ENCODE measurements around the gene HINT3. TPM values are rescaled to one million over a fixed set of nuclear protein-coding genes. Genes with fewer than 3 reads are reported as not detected.
"Not testable (repeated sequence)": the region's sequence is repeated elsewhere in the genome, so short reads cannot be mapped to it uniquely, and the experiment has no call there.

Gene HINT3
- total RNA-seq, 1 experiment from 2014 or later = 11.7 TPM

DNA sequence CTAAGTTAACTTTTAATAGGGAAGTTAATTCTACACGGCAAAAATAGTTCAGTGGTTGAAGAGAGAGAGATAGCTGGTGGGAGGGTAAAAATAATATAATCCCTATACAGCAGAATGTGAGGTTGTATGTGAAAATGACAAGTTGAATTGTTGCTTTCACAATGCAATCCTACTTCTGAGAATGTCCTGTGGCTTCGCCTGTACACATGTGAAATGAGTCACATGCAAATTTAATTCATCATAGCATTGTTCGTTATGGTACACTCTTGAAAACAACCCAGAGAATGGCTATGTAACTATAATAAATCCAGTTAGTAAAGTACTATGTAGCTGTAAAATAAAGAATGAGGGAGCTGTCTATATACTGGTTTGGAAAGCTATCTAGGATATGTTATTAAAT is 46.0 kb upstream of the HINT3 start:
- DNase-seq = no peak
- no peaks in the 10 kb centered on the region for H3K27me3 ChIP-seq (ENCODE audit: insufficient read depth, low read length)
- no peaks in the 10 kb centered on the region for H3K23me2 ChIP-seq (ENCODE audit: insufficient read length, low read depth, low read length, poor library complexity, severe bottlenecking)
- no peak overlapping the region for H3K9ac ChIP-seq (ENCODE audit: extremely low read depth, insufficient read length, low read length)
- no peak overlapping the region for H4K8ac ChIP-seq (replicated peaks; ENCODE audit: insufficient read length, low read depth, low read length)
- H2BK5ac ChIP-seq (ENCODE audit: insufficient read length, low read length) = no peak overlapping the region
- no peak overlapping the region for H2BK20ac ChIP-seq (ENCODE audit: low read depth, low read length, poor library complexity, severe bottlenecking)
- no peak overlapping the region for H2BK15ac ChIP-seq (ENCODE audit: low read depth, low read length)
- H3K23ac ChIP-seq (ENCODE audit: insufficient read length, low read depth, low read length) = no peak overlapping the region
- no peak overlapping the region for H4K91ac ChIP-seq (ENCODE audit: insufficient read length, low read depth, low read length)
- Mint-ChIP-seq H3K36me3 (ENCODE audit: insufficient read depth in 1 of 3, low read depth in 3 of 3) (no peaks in the 10 kb centered on the region), H3K9me3 (no peaks in the 10 kb centered on the region), H3K27ac (no peak overlapping the region), H3K4me3 (no peak overlapping the region), H3K27me3 (ENCODE audit: low read depth) (no peaks in the 10 kb centered on the region), H3K4me1 (peaks cover 0 to 3% of the 10 kb centered on the region in 2 experiments; a peak in 2 of 4 replicates)
- no peak overlapping the region for H3K27ac ChIP-seq (ENCODE audit: insufficient read length, low read depth, low read length)
- H2AFZ ChIP-seq (ENCODE audit: low read length) = no peak overlapping the region
- no peak overlapping the region for H3K14ac ChIP-seq (ENCODE audit: insufficient read depth, low read length)
- no peaks in the 10 kb centered on the region for H3K9me3 ChIP-seq (ENCODE audit: control insufficient read depth, low read depth, low read length)
- no peak overlapping the region for H3K18ac ChIP-seq (ENCODE audit: insufficient read length, low read depth, low read length)
- no peak overlapping the region for H3K56ac ChIP-seq (ENCODE audit: insufficient read length, low read depth, low read length)
- no peaks in the 10 kb centered on the region for H3K4me1 ChIP-seq (ENCODE audit: insufficient read depth, low read length)
- WGBS (ENCODE audit: extremely low coverage, insufficient read length, low lambda C conversion rate) = no CpG with 5 or more reads among the region's 3 CpGs
- no peak overlapping the region for H3K4me2 ChIP-seq (ENCODE audit: insufficient read depth, insufficient read length, low read length)
- H4K20me1 ChIP-seq (ENCODE audit: control insufficient read depth, insufficient read depth, insufficient read length) = no peaks in the 10 kb centered on the region
- TF ChIP-seq CTCF (conservative IDR thresholded peaks at IDR 0.05) = no peak
- no peak overlapping the region for H3T11ph ChIP-seq (ENCODE audit: low read length)
- no peak overlapping the region for H4K5ac ChIP-seq (ENCODE audit: insufficient read length, low read depth, low read length)
- no peak overlapping the region for H3K4ac ChIP-seq (ENCODE audit: low read depth, low read length)
- no peak overlapping the region for H2AK5ac ChIP-seq (ENCODE audit: insufficient read length, low read length)
- H3K79me2 ChIP-seq (ENCODE audit: insufficient read depth, low read length) = no peaks in the 10 kb centered on the region
- no peak overlapping the region for H2BK120ac ChIP-seq (ENCODE audit: low read depth, low read length, poor library complexity, severe bottlenecking)
- H2BK12ac ChIP-seq (ENCODE audit: insufficient read length, low read depth, low read length) = no peak overlapping the region
- H3K79me1 ChIP-seq (ENCODE audit: insufficient read depth, low read depth, low read length, poor library complexity, severe bottlenecking) = no peaks in the 10 kb centered on the region

DNA sequence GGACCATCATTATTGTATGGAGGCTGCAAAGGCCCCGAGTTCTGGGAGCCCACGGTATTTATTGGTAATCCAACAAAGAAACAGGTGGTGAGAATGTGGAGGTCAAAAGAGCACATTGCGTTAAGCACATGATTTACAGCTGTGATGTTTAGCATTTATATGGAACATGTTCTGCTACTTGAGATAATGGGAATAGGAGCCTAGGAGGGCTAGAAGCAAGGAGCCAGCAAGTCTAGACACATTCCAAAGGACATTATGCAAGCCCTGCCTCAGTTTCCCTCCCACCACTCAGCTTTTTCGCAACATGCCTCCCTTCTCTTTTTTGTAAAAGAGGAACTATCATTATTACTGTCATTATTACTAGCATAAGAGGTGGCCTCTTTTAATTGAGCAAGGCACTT is 45.5 kb upstream of the HINT3 start:
- DNase-seq; H3K36me3 Mint-ChIP-seq (ENCODE audit: insufficient read depth in 1 of 3, low read depth in 3 of 3); H3K27me3 ChIP-seq (ENCODE audit: insufficient read depth, low read length); H3K27ac ChIP-seq (ENCODE audit: insufficient read length, low read depth, low read length); H4K5ac ChIP-seq (ENCODE audit: insufficient read length, low read depth, low read length); H2BK15ac ChIP-seq (ENCODE audit: low read depth, low read length); H3K79me1 ChIP-seq (ENCODE audit: insufficient read depth, low read depth, low read length, poor library complexity, severe bottlenecking); H4K20me1 ChIP-seq (ENCODE audit: control insufficient read depth, insufficient read depth, insufficient read length); H2AFZ ChIP-seq (ENCODE audit: low read length); H3K18ac ChIP-seq (ENCODE audit: insufficient read length, low read depth, low read length); H3K14ac ChIP-seq (ENCODE audit: insufficient read depth, low read length); H4K8ac ChIP-seq (replicated peaks; ENCODE audit: insufficient read length, low read depth, low read length); H3K79me2 ChIP-seq (ENCODE audit: insufficient read depth, low read length); H3K4me2 ChIP-seq (ENCODE audit: insufficient read depth, insufficient read length, low read length); H3K27ac Mint-ChIP-seq; H2BK20ac ChIP-seq (ENCODE audit: low read depth, low read length, poor library complexity, severe bottlenecking); H3T11ph ChIP-seq (ENCODE audit: low read length); H3K4me1 ChIP-seq (ENCODE audit: insufficient read depth, low read length); H2AK5ac ChIP-seq (ENCODE audit: insufficient read length, low read length); H3K56ac ChIP-seq (ENCODE audit: insufficient read length, low read depth, low read length); H3K23me2 ChIP-seq (ENCODE audit: insufficient read length, low read depth, low read length, poor library complexity, severe bottlenecking); H3K4me3 Mint-ChIP-seq; H3K9me3 ChIP-seq (ENCODE audit: control insufficient read depth, low read depth, low read length); H2BK5ac ChIP-seq (ENCODE audit: insufficient read length, low read length); H4K91ac ChIP-seq (ENCODE audit: insufficient read length, low read depth, low read length); H3K9me3 Mint-ChIP-seq; H3K27me3 Mint-ChIP-seq (ENCODE audit: low read depth); H3K4ac ChIP-seq (ENCODE audit: low read depth, low read length); H2BK12ac ChIP-seq (ENCODE audit: insufficient read length, low read depth, low read length); H3K23ac ChIP-seq (ENCODE audit: insufficient read length, low read depth, low read length); H3K4me1 Mint-ChIP-seq; H3K9ac ChIP-seq (ENCODE audit: extremely low read depth, insufficient read length, low read length); H2BK120ac ChIP-seq (ENCODE audit: low read depth, low read length, poor library complexity, severe bottlenecking): not testable (repeated sequence)
- whole genome bisulfite sequencing (ENCODE audit: extremely low coverage, insufficient read length, low lambda C conversion rate) = no CpG with 5 or more reads among the region's 4 CpGs

Measured in H9 (cell line).